ENCODE data around the gene AKAP7.

AKAP7 gene

DNA sequence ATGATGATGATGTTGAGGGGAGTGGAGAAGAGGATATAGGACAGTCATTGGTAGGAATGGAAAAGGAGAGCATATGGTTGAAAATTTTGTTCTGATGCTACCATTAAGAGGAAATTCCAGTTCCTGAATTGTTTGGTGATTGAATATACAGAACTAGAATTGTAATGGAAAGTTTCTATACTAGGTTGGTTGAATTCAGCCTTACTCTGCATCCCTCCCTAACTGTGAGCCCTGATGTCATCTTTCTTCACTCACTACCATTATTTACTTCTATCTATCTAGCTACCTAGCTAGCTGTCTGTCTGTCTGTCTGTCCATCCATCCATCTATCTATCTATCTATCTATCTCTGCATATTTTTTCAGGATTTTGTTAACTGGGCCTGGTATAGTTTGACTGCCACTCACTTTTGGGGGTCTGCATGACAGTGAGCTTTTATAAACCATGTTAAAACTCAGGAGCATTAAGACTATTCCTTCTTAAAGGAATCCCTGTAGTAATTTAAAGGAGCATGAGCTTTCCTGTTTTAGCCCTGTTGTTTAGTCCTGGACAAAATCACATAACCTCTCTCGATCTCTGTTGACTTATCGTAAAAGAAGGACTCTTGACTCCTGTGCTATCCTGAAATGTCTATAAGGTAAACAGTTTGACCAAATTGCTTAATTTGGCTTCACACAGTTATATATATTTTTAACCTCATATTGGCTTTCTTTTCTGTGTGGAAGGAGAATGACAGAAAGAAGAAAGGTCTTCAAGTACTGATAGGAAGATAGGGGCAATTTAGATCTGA, 71.4 kb downstream of the AKAP7 start:
- DNase-seq: no peak

DNA sequence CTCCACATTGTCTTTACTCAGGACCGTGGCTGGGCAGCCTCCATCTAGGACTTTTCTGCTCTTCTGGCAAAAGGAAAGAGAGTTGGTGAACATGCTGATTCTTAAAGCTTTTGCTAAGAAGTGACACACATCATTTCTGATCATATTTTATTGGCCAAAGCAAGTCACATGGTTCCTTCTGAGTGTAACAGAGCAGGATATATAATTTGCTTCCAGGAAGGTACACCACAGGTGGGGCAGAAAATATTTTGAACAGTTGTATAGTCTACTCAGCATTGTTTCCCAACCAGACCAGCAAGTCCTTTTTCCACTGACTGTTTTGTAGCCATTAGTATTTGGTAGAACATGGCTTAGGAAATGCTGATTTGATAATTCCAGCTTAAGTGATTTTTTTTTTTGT, 73.5 kb downstream of the AKAP7 start:
- no peak for DNase-seq

DNA sequence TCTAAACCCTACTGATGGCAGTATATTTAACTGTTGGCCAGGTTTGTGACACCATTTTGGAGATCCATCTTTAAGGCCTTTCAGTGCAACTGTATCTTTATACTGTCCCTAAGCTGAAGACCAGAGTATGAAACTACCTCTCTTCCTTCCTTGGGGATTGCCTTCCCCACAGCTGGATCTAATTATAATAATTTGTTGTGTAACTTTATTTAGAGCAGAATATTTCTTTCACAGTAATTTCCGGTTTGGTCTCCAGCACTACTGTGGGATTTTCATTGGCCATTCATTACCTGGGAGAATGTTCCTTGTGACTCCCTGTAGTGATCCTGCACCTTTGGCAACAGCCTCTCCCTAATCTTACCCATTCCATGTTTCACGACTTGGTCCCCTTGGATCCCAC, 75.2 kb downstream of the AKAP7 start:
- DNase-seq: no peak

DNA sequence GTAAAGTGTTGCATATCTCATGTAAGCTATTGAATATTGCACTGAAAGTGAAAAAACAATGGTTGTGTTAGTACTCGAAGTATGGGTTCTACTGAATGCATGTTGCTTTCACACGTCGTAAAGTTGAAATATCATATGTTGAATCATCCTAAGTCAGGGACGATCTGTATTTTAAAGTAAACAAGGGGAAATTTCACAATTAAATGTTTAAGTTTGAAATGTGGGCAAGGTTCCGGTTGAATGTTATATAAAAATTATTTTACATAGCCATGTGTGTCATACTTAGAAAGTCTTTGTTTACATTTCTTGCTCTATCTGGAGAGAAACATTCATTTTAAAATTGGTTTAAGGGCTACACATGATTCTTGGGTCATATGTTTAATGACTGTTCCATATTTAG, 76.8 kb downstream of the AKAP7 start:
- DNase-seq: no peak

DNA sequence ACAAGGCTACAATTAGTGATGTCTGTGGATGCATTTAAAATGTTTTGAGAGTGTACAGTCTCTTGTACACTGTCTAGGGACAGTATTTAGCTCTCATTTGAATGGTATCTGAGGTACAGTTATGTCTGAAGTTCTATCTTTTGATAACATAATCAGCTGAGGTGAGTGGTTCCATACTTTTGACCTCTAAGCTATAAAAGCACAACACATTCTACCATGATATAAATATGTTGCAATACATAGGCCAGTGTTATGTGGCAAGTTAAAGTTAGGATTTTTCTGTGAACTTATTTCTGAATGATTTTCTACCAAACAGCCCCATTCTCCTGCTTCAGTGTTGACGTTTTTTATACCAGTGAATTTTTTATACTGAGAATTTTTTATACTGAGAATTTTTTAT, 77.6 kb downstream of the AKAP7 start:
- DNase-seq: no peak

DNA sequence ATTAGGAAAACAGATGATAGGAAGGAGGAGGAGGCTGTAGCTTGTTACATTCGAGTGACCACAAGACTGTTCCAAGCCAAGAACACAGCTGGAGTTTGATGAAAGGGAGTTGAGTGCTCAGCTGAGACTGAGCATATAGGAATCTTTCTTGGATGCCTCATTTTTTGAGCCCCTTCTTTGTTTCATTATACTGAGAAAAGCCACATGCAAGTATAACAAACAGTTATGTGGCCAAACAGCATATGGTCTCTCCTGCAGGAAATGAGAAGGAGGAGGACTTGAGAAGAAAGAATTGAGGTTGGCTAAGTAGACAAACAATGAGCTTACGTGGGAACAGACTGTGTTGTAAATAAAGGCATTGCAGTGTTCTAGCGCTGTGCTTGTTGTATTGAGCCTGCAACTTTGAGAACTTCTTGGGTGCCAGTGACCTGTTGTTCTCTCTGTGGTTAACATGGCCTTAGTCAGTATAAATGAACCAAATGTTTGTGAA, 78.3 kb downstream of the AKAP7 start:
- no peak for DNase-seq

DNA sequence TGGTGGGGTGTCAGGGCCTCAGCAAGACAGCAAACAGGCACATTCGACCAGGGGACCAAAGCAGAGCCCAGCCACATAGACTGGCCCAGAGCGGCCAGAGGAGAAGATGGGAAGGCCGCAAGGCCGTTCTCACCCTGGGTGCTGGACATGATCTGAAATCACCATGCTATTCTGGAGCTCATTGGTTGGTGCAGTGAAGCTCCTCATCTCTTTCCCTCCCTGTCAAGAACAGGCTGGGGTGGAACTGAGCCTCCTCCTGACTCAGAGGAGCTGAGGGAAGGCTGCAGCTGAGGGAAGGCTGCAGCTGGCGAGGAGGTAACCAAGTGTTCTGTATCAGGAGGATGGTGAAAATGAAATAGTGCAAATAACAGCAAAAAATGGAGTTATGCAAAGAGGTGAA, 80.0 kb downstream of the AKAP7 start:
- DNase-seq: no peak

DNA sequence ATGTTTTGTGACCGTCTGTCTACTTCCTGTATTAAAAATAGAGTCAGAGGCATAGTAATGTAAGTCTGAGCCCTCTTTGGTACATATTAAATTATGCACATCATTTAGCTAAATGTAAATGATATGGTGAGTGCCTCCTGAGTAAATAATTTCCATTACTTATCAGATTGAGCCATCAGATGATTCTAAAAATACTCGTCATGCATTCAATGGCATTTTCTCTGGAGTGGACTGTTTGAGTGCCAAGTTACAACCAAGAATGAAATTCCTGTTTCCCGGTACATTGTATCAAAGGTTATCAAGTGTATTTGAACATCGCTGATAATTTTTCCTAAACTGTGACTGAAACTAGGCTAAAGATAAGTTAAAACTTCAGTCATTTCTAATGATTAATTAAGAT, 81.0 kb downstream of the AKAP7 start:
- DNase-seq: no peak

DNA sequence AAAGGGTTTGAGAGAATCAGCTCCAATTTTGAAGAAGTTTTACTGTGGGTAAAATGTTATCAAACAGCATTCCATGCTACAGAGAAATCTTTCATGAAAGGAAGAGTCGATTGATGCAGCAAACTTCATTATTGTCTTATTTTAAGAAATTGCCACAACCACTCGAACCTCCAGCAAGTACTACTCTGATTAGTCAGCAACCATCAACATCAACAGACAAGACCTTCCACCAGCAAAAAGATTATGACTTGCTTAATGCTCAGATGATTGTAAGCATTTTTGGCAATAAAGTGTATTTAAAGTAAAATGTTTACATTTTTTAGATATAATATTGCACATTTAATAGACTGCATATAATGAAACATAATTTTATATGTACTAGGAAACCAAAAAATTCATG, 87.5 kb downstream of the AKAP7 start:
- DNase-seq: no peak

DNA sequence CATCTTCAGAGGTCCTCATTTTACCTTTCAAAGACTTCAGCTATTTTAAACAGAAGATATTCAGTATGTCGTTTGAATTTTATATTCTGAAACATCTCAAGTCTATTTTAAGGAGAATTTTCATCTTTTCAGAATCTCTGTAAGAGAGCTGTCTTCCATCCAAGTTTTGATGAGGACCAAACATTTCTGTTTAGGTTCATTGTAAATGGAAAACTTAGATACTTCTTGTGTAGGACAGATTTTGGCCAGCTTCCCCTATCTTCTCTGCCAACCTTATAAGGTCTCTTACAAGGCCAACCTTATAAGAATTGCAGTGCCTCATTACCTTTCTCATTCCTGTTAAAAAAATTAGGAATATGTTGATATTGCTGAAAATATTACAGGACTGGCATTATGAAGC, 88.1 kb downstream of the AKAP7 start:
- DNase-seq: no peak

DNA sequence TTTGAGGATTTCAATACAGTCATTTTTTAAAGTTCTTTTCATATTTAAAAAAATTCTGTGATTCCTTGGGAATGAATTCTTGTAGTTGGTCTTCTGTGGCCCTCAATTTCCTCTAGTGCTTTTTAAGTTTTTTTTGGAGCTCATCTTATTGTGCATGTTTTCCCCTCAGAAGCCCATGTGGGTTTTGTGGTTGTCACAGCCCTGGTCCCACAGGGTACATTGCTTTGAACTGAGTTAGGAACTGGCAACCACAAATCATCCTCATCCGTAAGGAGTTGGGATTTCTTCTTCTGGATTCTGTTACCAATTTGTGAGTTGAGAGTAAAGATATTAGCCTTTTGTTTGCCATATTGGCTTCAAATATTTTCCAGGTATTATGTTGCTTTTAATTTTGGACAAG, 89.9 kb downstream of the AKAP7 start:
- DNase-seq: no peak

DNA sequence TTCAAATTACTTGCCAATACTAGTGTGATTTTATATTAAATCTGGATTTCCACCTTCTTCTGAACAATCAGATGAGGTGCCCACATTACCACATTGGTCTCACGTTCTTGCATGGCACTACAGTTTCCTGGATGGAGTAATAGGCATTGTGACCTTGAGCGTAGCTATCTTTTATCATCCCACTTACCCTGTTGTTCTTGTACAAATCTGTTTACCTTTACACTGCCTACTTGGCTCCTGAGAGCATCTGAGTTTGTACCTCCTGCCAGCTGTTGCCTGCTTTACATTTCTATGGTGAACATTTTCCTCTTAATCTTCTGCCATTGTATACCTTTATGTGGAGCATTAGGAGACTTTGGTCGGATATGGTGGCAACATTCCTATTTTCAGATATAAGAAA, 90.7 kb downstream of the AKAP7 start:
- no peak for DNase-seq

DNA sequence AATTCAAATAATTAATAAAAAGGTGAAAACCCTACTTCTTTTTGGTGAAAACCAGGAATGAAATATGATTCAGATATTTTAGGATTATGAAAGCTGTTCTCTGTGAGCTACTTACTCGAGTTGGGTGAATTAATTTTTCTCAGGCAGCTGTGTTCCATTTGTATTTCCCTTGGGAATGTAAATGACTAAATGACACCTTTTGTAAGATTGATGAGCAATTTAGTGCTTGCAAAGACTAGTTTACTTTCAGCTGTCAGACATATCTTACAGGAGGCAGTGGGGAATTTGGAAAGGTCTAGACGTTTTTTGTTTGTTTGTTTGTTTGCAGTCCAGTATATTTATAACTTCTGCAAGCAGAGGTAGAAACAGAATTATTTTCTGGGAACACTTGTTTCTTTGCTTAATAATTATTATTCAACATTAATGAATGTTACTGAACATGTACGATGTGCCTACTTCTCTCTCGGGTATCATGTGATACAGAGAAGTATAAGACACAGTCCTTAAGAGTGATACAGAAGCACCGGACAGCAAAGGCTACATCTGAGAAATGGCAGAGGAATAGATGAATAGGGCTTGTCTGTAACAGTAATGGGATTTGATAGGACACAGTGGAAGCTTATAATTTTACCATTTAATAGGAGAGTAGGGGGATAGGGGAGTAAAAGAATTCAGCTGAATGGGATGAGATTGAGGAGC, 91.3 kb downstream of the AKAP7 start:
- no peak for DNase-seq

DNA sequence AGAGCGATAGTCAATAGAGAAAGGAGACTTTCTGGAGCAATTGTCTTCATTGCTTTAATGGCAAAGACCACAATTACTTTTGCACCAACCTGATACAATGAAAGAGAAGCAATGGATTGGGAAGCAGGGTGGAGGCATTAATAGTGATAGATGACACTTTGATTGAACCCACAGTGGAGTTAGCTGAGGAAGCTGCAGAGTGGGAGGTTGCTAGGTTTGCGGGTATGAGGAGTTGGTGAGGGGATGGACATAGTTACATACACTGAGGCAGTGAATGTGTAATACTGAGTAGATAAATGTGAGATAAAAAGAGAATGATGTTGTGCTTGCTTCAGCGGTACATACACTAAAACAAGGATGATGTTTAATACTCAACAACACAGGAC, 91.9 kb downstream of the AKAP7 start:
- DNase-seq: no peak

DNA sequence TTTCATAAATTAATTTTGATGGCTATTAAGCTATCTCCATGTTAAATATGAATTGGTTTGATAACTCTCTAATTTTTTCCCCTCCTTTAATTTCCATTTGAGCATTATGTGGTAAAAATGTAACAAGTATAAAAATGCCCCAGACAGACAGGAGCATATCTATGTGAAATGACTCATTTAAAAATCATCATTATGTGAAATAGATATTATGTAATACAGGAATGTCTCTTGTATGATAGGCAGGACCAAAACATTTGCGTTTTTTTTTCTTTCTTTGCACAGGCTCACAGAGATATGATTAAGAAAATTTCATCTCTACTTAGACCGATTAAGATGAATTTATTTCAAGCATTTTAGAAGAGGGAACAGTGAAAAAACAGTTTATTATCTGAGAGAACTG, 95.8 kb downstream of the AKAP7 start:
- DNase-seq: no peak

DNA sequence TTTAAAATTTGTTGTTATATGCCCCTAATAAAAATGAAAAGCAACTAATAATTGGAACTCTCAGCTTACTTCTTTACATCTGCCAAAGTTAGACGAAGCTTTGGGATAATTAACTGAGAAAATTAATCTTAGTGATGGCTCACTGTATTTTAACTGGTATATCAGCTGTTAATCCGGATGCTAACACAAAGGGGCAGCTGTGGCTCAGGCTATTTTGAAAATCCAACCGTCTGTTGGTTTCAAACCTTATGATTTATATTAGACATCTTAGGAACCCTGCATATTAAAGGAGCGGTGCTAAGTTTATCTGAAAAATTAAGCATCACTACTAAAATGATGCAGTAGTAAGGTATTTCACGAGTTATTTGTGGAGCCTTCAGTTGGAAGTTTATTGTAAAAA, 96.6 kb downstream of the AKAP7 start:
- DNase-seq: no peak

DNA sequence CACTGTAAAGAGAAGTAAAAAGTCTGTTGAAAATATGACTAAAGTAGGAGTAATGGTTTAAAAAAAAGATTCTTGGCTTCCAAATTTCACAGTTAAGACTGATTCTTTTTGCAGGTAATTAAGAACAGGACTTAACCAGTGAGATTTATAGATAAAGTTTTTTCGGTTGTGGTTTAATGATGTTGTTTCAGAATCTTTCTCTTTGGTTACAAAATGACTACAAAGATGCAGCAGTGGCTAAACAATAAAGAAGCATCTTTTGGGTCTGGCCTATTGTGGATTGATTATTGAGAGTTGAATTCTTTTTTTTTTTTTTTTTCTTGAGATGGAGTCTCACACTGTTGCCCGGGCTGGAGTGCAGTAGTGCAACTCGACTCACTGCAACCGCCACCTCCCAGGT, 109.7 kb downstream of the AKAP7 start:
- no peak for DNase-seq

DNA sequence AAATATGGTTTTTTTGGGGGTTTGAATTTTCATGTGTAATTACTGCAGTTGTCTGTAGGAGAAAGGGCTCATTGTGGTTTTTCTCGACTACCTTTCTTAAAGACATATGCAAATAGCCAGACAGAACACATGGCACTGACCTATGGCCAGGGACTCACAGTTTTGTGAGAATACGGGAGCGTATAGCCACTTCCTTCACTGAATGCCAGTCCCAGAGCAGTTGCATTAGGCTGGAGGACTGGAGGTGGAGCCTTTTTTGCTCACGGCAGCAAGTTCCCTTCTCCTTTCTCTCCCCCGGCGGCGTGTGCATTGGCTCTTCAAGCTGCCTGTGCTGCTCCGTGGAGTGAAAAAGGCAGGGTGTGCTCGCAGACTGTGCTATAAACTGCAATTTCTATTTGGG, 114.9 kb downstream of the AKAP7 start:
- DNase-seq: peak; percentile 2

DNA sequence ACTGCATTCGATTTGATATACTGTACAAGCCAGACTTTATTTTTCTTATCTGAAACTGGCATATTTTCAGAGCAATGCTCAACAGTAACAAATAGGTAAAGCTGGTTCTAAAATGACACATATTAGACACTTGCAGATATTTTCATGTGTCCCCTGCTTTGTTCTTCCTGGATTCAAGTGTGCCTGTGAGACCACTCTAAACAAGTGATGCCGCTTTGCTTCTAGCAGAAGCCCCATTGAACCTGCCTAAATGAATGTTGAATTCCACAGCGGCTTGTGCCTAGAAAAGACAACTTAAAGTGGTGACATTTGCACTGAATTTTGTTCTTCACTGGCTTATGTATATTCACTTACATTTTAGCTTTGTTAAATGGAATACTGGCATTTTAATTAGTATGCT, 115.7 kb downstream of the AKAP7 start:
- no peak for DNase-seq

DNA sequence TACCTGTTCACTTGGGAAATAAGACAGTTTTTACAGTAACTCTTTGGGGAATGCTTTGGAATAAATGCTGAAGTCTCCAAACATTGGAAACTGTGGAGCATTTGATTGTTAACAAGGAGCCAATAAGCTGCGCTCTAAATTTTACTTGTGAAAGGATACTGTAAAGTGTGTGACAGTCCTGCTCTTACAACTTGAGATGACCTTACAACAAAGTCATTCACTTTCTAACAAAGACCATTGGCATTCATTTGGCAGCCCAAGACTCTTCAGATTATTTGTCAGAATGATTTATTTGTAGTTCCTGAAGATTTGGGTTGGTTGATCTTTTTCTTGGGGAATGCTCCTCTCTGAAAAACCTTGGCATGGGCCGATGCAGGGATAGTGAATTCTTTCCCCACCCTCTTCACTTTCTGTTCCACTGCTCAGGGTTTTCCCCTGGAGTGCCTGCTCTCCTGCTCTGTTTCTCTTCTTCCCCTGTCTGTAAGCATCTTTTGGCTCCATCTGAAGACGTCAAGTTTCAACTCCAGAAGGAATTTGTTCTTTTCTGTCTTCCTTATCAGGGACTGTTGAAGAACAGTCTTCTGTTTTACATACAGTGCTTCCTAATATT, 116.4 kb downstream of the AKAP7 start:
- DNase-seq: no peak

DNA sequence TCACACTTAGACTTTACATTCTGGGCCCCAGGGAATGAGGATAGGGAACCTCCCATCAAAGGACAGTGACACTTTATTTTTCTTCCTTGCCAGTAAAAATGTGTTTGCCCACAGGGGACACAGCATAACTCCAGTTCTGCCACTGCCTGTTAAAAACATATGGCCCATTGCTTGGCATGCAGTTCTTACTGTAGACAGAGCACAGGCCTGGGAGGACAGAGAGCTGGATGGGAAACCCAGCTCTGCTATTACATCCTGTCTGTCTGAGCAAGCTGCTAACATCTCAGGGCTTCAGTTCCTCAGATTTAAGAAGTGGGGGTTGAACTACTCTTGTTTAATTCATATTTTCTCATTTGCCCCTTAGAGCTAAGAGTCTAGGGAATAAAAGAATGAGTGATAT, 120.2 kb downstream of the AKAP7 start:
- DNase-seq: no peak

DNA sequence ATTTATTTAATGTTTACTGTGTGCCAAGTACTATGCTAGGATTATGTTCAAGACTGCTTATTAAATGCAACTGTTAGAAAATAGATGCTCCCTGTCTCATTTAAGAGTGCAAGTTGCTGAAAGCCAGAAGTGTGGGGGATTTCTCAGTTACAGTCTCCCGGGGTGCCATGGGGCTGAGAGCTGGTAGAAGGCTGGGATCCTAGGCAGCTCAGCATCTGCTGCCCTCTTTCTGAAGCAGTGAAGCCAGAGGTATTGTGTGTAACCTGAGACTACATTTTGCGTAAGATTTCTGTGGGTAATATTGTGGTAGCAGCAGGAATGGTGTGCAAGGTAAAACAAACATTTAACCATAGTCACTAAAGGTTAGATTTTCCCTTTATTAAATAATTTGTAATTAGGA, 120.6 kb downstream of the AKAP7 start:
- no peak for DNase-seq

DNA sequence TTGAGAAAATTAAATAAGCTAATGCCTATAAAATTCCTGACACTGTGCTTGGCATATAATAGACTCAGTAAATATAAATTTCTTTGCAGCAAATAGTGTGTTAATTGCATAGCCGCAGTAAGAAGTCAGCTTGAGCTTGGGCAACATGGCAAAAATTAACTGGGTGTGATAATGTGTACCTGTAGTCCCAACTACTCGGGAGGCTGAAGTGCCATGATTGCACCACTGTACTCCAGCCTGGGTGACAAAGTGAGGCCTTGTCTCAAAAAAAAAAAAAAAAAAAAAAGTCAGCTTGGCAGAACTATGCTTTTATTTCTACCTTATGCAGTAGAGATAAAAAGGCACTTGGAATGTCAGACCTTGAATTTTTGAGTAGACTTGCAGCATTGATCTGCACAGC, 121.8 kb downstream of the AKAP7 start:
- no peak for DNase-seq

DNA sequence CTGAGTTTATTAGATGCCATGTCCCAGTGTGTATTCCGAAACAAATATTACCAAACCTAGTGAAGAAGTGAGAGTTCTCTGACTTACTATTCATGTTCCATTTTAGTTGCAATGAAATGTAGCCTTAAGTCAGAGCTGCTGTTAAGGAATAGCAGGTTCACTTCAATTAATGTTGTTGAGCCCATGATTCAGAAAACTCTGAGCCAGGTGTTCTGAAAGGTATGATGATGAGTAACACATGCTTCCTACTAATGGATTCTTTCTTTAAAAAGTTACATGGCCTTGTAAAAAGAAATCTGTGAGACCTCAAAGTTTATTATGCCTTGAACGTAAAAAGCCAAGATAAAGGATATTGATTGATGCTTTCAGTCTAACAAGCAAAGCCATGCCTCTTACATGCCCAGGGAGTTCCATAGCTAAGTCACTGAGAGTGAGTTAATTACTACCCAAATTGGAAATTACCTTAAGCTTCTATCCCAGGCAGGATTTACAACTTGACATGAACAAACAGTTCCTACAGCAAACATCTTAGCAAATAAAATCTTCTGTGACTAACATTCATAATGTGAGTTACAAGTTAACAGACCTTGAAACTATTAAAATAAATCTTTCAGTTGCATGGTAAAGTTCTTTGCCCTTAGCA, 122.9 kb downstream of the AKAP7 start:
- no peak for DNase-seq

Data from hematopoietic multipotent progenitor cell treated with erythropoietin and hydrocortisone succinate and interleukin-3 and kit ligand, for 8 days (in vitro differentiated cells).